ENCODE measurements around the gene PCOLCE2.

PCOLCE2 gene

DNA sequence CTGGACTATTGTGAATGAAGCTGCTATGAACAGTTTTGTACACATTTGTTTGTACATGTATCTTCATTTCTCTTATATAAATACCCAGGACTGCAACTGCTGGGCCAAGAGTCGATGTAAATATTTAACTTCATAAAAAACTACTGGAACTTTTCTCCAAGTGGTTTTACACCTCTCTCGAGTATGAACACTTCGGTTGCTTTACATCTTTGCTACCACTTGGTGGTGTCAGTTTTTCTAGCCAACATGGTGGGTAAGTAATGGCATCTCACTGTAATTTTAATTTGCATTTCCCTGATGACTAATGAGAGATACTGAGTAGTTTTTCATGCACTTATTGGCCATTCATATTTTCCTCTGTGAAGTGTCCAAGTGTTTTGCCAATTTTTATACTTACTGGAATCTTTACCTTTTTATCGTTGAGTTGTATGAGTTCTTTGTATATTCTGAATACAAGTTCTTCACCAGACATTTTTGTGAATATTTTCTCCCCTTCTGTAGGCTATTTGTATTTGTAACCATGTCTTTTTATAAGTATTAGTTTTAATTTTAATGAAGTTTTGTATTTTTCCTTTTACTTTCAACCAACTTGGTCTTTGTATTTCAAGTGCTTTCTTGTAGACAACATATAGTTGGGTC is 44.4 kb downstream of the PCOLCE2 start:
- TF ChIP-seq, protein P1, sequence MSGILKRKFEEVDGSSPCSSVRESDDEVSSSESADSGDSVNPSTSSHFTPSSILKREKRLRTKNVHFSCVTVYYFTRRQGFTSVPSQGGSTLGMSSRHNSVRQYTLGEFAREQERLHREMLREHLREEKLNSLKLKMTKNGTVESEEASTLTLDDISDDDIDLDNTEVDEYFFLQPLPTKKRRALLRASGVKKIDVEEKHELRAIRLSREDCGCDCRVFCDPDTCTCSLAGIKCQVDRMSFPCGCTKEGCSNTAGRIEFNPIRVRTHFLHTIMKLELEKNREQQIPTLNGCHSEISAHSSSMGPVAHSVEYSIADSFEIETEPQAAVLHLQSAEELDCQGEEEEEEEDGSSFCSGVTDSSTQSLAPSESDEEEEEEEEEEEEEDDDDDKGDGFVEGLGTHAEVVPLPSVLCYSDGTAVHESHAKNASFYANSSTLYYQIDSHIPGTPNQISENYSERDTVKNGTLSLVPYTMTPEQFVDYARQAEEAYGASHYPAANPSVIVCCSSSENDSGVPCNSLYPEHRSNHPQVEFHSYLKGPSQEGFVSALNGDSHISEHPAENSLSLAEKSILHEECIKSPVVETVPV (CRISPR knock-in tag; IDR thresholded peaks at IDR 0.05): no peak
- TF ChIP-seq GLIS3 (CRISPR knock-in tag; IDR thresholded peaks at IDR 0.05): no peak
- TF ChIP-seq, protein P2, sequence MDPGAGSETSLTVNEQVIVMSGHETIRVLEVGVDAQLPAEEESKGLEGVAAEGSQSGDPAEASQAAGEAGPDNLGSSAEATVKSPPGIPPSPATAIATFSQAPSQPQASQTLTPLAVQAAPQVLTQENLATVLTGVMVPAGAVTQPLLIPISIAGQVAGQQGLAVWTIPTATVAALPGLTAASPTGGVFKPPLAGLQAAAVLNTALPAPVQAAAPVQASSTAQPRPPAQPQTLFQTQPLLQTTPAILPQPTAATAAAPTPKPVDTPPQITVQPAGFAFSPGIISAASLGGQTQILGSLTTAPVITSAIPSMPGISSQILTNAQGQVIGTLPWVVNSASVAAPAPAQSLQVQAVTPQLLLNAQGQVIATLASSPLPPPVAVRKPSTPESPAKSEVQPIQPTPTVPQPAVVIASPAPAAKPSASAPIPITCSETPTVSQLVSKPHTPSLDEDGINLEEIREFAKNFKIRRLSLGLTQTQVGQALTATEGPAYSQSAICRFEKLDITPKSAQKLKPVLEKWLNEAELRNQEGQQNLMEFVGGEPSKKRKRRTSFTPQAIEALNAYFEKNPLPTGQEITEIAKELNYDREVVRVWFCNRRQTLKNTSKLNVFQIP (CRISPR knock-in tag; IDR thresholded peaks at IDR 0.05; ENCODE audit: borderline replicate concordance, low read depth): no peak
- TF ChIP-seq ZNF565 (CRISPR knock-in tag; conservative IDR thresholded peaks at IDR 0.05; ENCODE audit: low read depth): no peak
- TF ChIP-seq ZFP30 (CRISPR knock-in tag; IDR thresholded peaks at IDR 0.05): no peak
- no peak for TF ChIP-seq ZFP3 (CRISPR knock-in tag; IDR thresholded peaks at IDR 0.05)
- TF ChIP-seq ZC3H10 (CRISPR knock-in tag; IDR thresholded peaks at IDR 0.05): no peak
- no peak for TF ChIP-seq TOX (CRISPR knock-in tag; IDR thresholded peaks at IDR 0.05; ENCODE audit: borderline replicate concordance)
- no peak for TF ChIP-seq ESRRG (CRISPR knock-in tag; IDR thresholded peaks at IDR 0.05)
- ATAC-seq: peak; percentile 64; the same call in 2 of the 3 replicates

DNA sequence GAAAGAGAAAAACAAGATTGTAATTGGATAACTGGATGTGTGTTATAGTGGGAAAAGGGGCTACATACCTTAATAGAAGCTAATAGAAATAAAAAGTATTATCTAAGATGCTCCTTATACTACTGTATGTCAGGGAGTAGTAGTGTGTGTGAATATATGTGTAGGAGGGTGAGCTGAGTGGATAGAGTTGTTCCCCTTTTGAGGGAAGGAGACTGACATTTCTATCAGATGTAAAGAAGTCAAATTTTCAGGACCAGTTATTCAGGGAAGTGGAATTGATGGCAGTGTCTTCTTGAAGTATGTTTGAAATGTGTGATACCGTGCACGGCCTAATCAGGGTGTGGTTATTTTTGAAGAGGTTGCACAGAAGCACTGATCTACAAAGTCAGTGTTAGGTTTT is 49.1 kb downstream of the PCOLCE2 start:
- ATAC-seq: no peak
- TF ChIP-seq OSR1 (CRISPR knock-in tag; IDR thresholded peaks at IDR 0.05) (no peak), PPARA (CRISPR knock-in tag; IDR thresholded peaks at IDR 0.05; ENCODE audit: borderline replicate concordance) (no peak), CSDC2 (CRISPR knock-in tag; IDR thresholded peaks at IDR 0.05) (no peak), TCF4 (CRISPR knock-in tag; IDR thresholded peaks at IDR 0.05; ENCODE audit: borderline replicate concordance) (no peak), GLIS3 (CRISPR knock-in tag; IDR thresholded peaks at IDR 0.05) (no peak), ZNF565 (CRISPR knock-in tag; conservative IDR thresholded peaks at IDR 0.05; ENCODE audit: low read depth) (no peak), ESRRG (CRISPR knock-in tag; IDR thresholded peaks at IDR 0.05) (no peak), ZNF70 (CRISPR knock-in tag; IDR thresholded peaks at IDR 0.05) (no peak)
- TF ChIP-seq, protein P3, sequence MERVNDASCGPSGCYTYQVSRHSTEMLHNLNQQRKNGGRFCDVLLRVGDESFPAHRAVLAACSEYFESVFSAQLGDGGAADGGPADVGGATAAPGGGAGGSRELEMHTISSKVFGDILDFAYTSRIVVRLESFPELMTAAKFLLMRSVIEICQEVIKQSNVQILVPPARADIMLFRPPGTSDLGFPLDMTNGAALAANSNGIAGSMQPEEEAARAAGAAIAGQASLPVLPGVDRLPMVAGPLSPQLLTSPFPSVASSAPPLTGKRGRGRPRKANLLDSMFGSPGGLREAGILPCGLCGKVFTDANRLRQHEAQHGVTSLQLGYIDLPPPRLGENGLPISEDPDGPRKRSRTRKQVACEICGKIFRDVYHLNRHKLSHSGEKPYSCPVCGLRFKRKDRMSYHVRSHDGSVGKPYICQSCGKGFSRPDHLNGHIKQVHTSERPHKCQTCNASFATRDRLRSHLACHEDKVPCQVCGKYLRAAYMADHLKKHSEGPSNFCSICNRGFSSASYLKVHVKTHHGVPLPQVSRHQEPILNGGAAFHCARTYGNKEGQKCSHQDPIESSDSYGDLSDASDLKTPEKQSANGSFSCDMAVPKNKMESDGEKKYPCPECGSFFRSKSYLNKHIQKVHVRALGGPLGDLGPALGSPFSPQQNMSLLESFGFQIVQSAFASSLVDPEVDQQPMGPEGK (CRISPR knock-in tag; IDR thresholded peaks at IDR 0.05; ENCODE audit: borderline replicate concordance): no peak

DNA sequence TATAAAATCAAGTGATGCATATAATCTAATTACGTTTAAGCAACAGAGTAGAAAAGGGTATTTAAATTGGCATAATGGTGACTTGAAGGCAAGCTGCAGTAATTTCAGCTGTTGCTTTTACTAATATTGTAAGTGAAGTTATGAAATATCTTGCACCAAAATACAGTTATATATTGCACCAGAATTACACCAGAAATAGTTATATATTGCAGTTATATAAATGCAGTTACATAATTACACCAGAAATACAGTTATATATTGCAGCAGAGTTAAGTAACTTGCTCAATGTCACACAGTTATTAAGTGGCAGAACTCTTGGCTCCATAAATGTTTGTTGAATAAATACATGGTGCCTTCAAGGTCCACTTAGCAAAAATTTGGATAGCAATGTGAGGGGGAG is 51.4 kb downstream of the PCOLCE2 start:
- TF ChIP-seq BACH2 (CRISPR knock-in tag; IDR thresholded peaks at IDR 0.05; ENCODE audit: borderline replicate concordance) (no peak), SNAI2 (CRISPR knock-in tag; IDR thresholded peaks at IDR 0.05) (no peak), ESRRG (CRISPR knock-in tag; IDR thresholded peaks at IDR 0.05) (no peak), ZNF8 (CRISPR knock-in tag; IDR thresholded peaks at IDR 0.05) (no peak), PPARA (CRISPR knock-in tag; IDR thresholded peaks at IDR 0.05; ENCODE audit: borderline replicate concordance) (no peak), GLIS3 (CRISPR knock-in tag; IDR thresholded peaks at IDR 0.05) (no peak), CSDC2 (CRISPR knock-in tag; IDR thresholded peaks at IDR 0.05) (no peak), ZNF70 (CRISPR knock-in tag; IDR thresholded peaks at IDR 0.05) (no peak), ZC3H10 (CRISPR knock-in tag; IDR thresholded peaks at IDR 0.05) (no peak), ZFP30 (CRISPR knock-in tag; IDR thresholded peaks at IDR 0.05) (no peak), ARNTL (CRISPR knock-in tag; IDR thresholded peaks at IDR 0.05; ENCODE audit: borderline replicate concordance, low read depth) (no peak), RARB (CRISPR knock-in tag; IDR thresholded peaks at IDR 0.05) (no peak), OSR1 (CRISPR knock-in tag; IDR thresholded peaks at IDR 0.05) (no peak), ISL1 (CRISPR knock-in tag; IDR thresholded peaks at IDR 0.05) (no peak)
- TF ChIP-seq, protein P2 (CRISPR knock-in tag; IDR thresholded peaks at IDR 0.05; ENCODE audit: borderline replicate concordance, low read depth): no peak
- TF ChIP-seq, protein P1 (CRISPR knock-in tag; IDR thresholded peaks at IDR 0.05): no peak
- no peak for ATAC-seq

All from SK-N-SH treated with all-trans-retinoic acid at 6 μM for 48 hours (cell line).